Caki2 (cell line): ENCODE results near the gene KCNK5. TPM values are rescaled to one million over a fixed set of nuclear protein-coding genes. Genes with fewer than 3 reads are reported as not detected.

Experiments used
- DNase-seq: peaks from one replicate; pipeline ENCODE4 v3.0.0-alpha.2; 2015; ENCODE audit warnings: low read depth
- in situ Hi-C: cut with HindIII; loops from 2 replicates; pipeline ENCODE4 v1.10.0; 2016; ENCODE audit warnings: low sequenced_read_pairs, low pct_unique_long_range_greater_than_20kb, mixed read lengths
- total RNA-seq: library from RNA; depleted of rRNA; stranded (reverse); fragments of >200 nt; shearing (Covaris generic); gene quantifications from 2 replicates; pipeline ENCODE4 v1.2.3, GENCODE V29; 2014; ENCODE audit warnings: low replicate concordance

Gene KCNK5
- total RNA-seq, 1 experiment from 2014 or later, result 0.74 TPM

GRCh38 chr6:39189915-39190544 lies 39.2 kb downstream of the KCNK5 start:
- DNase-seq, result peak; percentile 20
- in situ Hi-C loops, result no loop called here

DNA sequence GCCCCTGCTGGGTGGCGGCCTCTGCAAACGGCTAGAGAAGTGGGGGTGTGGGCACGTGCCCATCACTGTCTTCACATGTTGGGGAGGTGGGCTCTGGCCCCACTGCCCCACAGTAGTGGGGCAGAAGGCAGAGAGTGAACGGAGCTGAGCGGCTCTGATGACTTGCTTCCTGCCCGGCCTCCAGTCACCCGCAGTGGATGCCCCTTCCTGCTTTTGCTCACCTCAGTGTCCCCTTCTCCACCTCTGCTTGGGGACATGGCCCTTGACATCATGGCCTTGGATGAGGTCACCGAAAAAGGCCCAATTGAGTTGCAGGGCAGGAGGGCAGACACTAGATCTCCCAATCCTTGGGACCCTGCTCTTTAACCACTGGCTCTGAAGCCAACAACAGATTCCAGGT lies 40.1 kb downstream of the KCNK5 start:
- in situ Hi-C loops, result no loop called here
- no peak for DNase-seq

DNA sequence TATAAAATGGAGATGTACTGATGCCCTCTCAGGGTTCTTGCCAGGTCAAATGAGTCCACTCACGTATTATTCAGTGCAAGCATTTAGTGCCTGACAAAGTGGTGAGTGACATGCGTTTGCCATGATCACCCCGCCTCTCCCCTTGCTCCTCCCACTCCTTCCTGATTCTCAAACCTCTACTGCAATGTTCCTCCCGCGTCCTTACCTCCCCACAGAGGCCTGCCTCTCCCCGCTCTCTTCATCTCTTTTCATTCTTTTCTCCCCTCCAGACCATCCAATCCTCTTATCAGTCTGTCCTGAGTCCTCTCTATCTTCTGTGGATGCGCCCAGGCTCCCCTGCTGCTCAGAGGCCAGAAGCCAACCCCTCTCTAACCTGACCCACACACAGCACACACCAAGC lies 40.7 kb downstream of the KCNK5 start:
- in situ Hi-C loops, result no loop called here
- no peak for DNase-seq

GRCh38 chr6:39188098-39188450 lies 41.2 kb downstream of the KCNK5 start:
- DNase-seq, result no peak
- in situ Hi-C loops, result no loop called here

GRCh38 chr6:39184906-39185580 lies 44.2 kb downstream of the KCNK5 start:
- DNase-seq, result peak; percentile 59
- in situ Hi-C loops, result no loop called here

DNA sequence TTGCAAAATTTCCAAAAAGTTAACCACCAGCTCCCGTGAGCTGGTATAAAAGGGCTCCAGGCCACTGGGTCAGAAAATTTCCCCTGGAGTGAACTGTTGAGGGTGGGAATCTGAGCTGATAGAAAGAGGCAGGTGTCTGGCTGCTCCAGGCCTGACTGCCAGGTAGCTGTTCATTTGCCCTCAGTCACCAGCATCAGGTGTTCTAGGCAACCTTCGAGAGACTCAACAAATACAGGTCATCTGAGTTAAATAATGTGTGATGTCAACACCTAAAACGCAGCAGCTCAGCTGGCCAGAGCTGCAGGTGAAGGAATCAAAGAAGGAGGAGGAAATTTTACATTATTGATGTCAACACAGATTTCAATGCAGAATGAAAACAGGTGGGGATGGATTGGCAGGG lies 46.7 kb downstream of the KCNK5 start:
- in situ Hi-C loops, result no loop called here
- no peak for DNase-seq

GRCh38 chr6:39181826-39182225 lies 47.4 kb downstream of the KCNK5 start:
- no peak for DNase-seq
- in situ Hi-C loops, result no loop called here

GRCh38 chr6:39181333-39181732 lies 47.9 kb downstream of the KCNK5 start:
- in situ Hi-C loops, result no loop called here

GRCh38 chr6:39178804-39179203 lies 50.5 kb downstream of the KCNK5 start:
- in situ Hi-C loops, result loop anchor here (10.0 kb wide), 1 partner anchor 86 kb away; no protein-coding TSS in a partner anchor
- DNase-seq, result no peak

More at GRCh38 chr6:39181333-39181732, 47.9 kb downstream of the KCNK5 start:
- DNase-seq, result no peak

DNA sequence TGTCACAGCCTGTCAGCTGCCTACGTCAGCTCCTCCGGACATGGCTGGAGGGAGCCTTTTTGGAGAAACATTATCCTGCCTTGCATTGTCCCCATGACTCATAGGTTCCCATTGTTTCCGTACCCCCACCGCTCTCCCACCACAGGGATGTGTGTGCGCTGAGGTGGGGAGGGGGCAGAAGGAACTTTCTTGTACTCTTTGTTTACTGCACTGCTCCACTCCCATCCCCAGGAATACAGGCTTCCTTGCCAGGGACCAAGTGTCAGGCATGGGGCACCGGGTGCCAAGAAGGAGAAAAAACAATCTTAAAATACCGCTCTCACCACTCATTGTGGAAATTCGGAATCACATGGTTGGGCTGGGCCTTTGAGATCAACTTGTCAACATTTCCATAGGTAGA lies 51.0 kb downstream of the KCNK5 start:
- in situ Hi-C loops, result loop anchor here (10.0 kb wide), 1 partner anchor 87 kb away; no protein-coding TSS in a partner anchor
- no peak for DNase-seq

DNA sequence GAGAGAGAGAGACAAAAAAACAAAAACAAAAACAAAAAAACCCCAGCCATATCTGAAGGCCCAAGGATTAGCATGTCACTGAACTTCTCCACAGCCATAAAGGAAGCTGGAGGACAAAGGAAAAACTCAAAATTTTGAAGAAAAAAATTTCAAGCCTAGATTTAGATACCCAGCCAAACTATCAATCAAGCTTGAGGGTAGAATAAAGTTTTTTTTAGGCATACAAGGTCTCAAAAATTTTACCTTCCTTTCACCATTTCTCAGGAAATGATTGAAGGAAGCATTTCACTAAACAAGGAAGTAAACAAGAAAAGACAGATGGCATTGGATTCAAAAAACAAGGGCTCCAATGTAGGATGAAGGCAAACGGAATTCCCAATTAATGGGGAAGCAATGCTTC lies 52.1 kb downstream of the KCNK5 start:
- in situ Hi-C loops, result loop anchor here (10.0 kb wide), 1 partner anchor 88 kb away; no protein-coding TSS in a partner anchor

DNA sequence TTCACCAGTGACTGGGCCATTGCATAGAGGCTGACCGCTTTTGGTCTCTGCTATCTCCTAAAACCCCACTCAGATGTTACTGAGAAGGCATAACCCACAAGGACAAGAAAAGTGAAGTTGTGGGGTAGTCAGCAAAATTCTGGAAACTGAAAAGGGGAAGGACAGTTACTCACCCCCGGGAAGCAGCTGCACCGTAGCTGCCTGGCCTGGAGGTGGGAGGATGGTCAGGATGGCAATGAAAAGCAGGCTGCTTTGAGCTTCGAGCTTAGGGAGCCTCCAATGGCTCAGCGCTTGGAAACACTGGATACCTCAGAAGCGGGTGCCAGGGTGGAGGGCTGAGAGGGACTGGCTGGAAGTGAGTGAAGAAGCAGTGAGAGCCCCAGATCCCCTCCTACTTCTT lies 56.0 kb downstream of the KCNK5 start:
- DNase-seq, result no peak
- in situ Hi-C loops, result loop anchor here (10.0 kb wide), 1 partner anchor 92 kb away; no protein-coding TSS in a partner anchor

More for the DNA sequence above, 52.1 kb downstream of the KCNK5 start:
- no peak for DNase-seq

DNA sequence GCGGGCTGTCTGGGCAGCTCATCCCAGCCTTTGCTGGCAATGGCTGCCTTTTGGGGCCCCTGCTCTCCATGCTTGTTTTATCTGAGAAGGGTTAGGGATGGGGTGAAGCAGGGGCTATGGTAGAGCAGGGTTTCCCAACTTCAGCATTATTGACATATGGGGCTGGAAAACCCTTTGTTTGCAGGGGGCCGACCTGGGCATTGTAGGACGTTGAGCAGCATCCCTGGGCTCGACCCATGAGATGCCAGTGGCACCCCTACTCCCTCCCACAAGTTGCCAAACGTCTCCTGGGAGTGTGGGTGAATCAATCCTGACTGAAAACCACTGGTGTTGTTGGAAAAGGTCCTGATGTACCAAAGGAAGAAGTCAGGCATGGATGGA lies 56.9 kb downstream of the KCNK5 start:
- no peak for DNase-seq
- in situ Hi-C loops, result loop anchor here (10.0 kb wide), 1 partner anchor 92 kb away; no protein-coding TSS in a partner anchor

- no peak for DNase-seq
- in situ Hi-C loops, result loop anchor here (10.0 kb wide), 1 partner anchor 93 kb away; no protein-coding TSS in a partner anchor
Measured at GRCh38 chr6:39171489-39172376, 57.5 kb downstream of the KCNK5 start.

DNA sequence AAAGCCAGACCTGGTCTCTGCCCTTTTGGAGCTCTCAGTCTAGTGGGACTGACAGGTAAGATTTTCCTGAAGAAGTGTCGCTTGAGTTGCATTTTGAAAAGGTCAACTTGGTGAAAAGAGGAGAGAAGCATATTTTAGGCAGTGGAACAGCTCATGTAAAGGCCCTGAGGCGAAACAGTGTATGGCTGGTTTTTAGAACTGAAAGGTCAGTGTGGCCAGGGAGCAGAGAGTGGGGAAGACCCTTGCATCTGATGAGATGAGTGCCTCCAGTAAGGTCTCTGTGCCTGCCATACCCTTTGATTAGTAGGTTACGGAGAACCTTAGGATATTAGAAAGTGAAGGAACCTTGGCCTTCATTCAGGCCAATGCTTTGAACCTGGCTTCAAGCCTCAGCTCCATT lies 58.4 kb downstream of the KCNK5 start:
- DNase-seq, result no peak
- in situ Hi-C loops, result loop anchor here (10.0 kb wide), 1 partner anchor 94 kb away; no protein-coding TSS in a partner anchor

DNA sequence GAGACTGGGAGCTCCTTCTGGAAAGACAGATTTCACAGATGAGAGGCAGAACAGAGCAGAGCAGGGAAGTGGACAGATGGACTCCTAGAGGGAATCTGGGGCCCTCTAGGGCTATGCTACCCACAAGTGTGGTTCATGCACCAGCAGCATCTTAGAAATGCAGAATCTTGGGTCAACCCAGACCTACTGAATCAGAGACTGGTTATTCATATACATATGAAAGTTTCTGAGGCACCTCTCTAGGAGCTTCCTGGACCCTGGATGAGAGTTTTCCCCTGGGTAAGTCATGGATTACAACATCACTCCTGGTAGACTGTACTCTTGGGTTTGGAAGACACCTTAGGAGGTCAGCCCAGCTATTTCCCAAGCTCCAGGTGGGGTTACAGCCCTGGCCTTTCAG lies 58.9 kb downstream of the KCNK5 start:
- in situ Hi-C loops, result loop anchor here (10.0 kb wide), 1 partner anchor 94 kb away; no protein-coding TSS in a partner anchor
- DNase-seq, result no peak

GRCh38 chr6:39169448-39170344 lies 59.6 kb downstream of the KCNK5 start:
- in situ Hi-C loops, result loop anchor here (10.0 kb wide), 1 partner anchor 95 kb away; no protein-coding TSS in a partner anchor
- no peak for DNase-seq
